Ecto neural progenitor cell (in vitro differentiated cells): ENCODE measurements around the gene SLC4A8.
"Not testable (repeated sequence)": the region's sequence is repeated elsewhere in the genome, so short reads cannot be mapped to it uniquely, and the experiment has no call there.

ENCODE experiments used
- DNase-seq: peaks from one replicate; pipeline ENCODE4 v3.0.0-alpha.2; 2018; ENCODE audit warnings: low spot score

SLC4A8 gene

DNA sequence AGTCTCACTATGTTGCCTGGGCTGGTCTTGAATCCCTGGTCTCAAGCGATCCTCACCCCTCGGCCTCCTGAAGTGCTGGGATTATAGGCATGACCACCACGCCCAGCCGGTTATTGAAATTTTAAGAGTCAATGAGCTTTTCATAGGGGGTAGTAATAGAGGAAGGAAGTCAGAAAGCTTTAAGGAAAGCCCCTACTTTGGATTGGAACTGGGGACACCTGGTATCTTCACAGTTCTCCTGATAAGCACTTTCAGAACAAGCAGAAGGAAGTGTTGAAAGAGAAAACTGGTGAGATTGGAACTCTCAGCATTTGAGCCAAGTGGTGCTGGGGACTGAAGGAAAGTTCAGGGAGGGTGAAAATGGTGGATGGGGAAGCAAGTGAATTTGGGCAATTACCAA, 5.1 kb downstream of the SLC4A8 start:
- DNase-seq, result no peak

DNA sequence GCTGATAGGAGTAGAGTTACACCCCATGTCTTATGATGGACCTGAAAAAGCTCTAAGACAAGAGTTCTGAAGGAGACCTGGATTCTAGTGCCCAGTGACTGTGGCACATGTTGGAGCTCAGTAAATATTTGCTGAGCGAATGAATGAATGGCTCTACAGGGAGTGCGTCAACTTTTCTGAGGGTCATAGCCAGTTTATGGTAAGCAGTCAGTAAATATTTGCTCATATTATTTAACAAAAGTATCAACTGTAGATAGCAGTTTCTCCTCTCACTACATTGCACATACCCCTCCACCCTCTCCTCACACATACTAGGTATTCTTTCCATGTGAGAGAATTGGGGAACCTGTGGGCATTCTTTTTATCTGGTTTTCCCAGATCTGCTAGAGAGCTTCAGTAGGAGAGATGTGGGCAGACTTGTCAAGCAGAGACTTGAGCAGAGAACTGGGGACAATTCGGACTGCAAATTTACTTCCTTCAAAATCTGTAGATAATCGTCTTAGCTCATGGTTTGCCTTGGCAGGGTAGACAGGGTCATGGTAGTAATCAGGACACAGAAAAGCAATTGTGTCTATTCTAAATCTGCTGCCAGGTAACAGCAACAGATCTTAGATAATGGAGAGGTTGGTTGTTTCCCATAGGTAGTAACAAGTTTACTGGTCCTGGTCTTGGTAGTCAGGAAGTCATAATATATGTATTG, 5.7 kb downstream of the SLC4A8 start:
- no peak for DNase-seq

DNA sequence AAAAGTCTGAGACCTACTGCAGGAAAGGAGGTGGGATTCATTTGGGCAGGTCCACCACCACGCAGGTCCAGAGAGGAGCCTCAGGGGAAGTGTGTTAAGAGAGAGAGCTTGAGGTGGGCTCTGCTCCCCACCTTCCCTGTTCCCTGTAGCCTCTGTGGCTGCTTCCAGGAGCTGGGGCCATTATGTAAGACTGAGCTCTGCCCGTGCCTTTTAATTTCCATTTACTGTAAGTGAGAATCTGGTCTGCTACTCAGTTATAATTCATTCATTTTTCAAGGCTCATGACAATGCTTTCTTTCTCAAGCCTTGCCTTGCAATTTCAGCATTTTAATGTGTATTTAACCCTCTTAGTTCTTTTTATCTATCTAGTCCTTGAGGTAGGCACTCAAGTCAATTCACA, 8.3 kb downstream of the SLC4A8 start:
- no peak for DNase-seq

DNA sequence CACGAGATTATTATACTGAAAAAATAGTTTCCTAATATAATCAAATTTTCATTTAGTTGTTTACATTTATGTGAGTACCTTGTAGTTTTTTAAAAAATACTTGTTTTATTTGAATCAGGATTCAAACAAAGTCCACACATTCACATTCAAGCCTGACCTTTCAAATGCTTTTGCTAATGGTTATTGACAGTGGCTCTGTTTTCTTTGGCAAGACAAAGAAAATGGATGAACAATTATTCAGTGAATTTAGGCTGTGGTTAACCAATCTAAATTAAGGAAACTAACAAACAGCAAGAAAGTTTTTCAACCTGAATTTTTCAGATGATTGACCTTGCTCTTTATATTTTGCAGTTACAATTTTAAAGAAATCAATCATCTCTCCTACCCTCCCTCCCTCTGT, 9.7 kb downstream of the SLC4A8 start:
- DNase-seq, result no peak

DNA sequence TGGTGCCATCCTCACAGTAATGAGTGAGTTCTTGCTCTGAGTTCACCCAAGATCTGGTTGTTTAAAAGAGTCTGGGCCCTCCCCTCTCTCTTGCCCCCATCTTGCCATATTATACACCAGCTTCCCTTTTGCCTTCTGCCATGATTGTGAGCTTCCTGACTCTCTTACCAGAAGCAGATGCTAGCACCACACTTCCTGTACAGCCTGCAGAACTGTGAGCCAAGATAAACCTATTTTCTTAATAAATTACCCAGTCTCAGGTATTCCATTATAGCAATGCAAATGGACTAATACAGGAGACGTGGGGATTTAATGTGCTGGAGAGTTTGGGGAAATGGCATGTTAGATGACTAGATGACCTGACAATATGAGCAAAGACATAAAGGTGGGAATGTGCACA, 12.8 kb downstream of the SLC4A8 start:
- DNase-seq, result no peak

DNA sequence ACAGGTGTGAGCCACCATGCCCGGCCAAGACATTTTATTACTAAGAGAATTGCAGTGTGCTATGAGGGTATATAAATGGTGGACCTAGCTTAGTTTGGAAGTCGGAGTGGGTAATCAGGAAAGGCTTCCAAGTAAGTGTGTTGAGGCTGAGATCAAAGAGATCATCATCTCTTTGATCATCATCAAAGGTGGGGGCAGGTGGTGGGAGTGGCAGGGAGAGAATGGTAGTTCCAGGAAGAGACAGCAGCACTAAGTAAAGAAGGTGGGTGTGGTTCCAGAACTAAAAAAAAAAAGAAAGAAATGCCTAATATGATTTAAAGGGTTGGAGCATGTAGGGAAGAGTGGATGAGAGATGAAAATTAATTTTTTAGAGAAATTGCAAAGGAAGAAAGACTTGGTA, 14.7 kb downstream of the SLC4A8 start:
- no peak for DNase-seq

DNA sequence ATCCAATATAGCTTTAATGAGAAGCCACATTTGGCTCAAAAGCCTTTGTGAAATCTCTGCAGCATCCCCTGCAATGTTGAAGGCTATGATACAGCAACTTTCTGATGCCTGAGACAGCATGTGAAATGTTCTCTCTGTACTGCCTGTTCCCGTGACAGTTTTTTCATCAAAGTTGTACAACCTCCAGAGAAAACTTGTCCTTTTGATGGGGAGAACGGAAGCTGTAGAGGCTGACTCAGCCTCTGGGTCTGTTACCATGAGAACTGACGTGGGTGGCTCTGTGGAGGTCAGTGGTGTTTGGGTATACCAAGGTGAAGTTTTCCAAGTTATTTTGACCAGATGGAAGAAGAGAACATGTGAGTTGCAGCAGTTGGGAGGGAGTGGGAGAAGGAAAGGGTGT, 17.0 kb downstream of the SLC4A8 start:
- no peak for DNase-seq

DNA sequence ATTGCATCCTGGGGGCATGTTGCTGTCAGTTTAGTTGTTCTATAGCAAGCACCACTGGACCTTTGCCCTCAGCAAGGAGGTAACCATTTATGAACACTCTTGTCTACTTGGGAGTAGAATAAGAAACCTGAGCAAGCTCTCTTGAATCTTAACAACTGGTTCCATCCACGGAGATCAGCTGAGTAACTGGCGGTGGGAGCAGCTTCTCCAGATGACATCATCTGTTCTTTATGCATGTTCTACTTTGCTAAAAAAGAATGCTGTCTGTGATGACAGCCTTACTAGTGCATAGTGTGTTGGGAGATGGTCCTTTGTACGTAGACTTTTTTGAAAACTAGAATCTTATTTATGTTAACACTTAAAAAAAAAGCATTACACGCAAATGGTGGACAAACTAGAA, 17.7 kb downstream of the SLC4A8 start:
- no peak for DNase-seq

DNA sequence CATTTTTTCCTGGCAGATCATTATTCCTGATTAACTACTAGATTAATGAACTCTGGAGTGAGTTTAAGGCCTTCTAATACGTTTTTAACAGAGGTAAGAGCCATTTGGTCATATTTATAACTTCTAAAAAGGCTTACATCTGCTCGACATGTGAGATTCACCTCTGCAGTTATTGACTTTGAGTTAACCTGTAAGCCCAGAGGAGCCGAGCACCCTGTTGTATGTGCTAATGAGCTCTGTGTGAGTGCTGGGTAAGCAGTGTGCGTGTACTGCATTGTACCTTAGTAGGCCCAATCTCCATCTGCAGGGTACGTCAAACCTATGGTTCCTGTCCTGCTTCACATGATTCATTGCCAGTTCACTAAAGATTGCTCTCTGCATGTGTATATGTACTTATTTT, 18.9 kb downstream of the SLC4A8 start:
- no peak for DNase-seq

DNA sequence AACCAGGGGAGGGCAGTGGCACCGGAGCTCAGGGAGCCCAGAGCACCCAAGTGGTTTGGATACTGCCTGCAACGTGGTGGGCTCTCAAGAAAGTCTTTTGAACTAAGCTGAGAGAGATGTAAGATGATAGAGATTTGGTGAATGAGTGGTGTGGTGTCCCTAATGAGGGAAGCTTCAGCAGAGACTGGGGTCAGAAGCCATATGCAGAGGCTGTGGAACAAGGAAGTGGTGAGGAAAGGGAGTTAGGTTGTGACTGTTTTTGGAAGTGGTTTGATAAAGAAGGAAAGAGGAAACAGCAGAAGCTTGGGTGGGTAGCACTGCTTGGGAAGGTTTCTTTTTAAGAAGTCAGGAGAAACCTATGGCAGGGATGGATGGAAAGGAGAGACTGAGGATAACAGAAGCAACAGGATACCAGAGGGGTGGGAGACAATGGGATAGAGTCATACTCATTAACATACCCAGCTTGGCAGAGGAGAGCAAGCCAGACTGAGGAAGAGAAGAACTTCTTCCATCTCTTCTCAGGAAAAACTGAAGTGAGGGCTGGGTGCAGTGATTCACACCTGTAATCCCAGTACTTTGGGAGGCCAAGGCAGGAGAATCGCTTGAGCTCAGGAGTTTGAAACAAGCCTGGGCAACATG, 24.1 kb downstream of the SLC4A8 start:
- DNase-seq, result no peak

DNA sequence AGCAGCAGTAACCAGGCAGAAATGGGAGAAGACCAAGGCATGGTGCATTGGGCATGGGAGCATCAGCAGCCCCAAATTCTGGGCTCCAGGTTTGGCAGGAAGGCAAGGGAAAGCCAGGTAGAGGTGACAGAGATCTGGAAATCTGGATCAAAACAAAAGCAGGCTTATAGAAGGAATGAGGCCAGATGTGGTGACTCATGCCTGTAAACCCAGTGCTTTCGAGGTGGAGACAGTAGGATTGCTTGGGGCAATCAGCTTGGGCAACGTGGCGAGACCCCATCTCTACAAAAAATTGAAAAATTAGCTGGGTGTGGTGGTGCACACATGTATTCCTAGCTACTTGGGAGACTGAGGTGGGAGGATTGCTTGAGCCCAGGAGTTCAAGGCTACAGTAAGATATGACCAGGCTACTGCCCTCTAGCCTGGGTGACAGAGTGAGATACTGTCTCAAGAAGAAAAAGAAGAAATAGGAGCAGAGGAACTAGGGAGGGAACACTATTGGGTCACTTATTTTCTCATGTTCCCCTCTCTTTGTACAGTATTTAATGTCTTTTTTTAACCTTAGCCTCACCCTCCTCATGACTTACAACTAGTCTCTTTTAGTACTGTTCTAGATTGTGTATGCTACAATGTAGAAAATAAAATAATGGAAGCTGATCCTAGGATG, 25.1 kb downstream of the SLC4A8 start:
- DNase-seq, result no peak

DNA sequence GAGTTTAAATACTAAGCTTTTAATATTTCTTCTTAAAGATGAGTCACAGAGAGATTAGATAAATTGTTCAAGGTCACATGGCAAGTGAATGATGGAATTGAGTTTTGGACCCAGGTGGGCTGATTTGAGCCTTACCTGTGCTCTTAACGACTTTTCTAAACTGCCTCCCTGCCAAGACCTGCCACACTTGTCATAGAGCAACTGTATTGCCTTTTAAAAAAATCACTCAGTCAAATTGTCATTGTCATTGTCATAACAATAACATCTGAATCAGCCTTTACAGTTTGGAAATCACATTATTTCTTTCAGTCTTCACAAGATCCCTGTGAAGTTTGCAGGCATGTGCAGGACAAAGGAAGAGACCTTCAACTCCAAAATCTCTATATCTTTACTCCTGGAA, 25.7 kb downstream of the SLC4A8 start:
- DNase-seq, result no peak

DNA sequence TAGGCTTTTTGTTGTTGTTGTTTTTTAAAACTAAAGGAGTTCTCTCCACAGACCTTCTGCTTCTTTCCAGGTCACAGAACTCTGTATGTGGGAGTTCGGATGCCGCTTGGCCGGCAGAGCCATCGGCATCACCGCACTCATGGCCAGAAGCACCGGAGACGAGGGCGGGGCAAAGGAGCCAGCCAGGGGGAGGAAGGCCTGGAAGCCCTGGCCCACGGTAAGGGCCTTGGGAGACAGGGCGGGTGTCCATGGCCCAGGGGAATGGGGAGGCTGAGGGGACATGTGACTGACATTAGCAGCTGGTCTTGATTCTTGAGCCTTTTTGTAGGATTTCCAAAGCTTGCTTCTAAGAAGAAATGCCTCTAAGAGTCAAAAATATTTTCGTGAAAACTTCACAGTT, 26.2 kb downstream of the SLC4A8 start:
- DNase-seq, result no peak

DNA sequence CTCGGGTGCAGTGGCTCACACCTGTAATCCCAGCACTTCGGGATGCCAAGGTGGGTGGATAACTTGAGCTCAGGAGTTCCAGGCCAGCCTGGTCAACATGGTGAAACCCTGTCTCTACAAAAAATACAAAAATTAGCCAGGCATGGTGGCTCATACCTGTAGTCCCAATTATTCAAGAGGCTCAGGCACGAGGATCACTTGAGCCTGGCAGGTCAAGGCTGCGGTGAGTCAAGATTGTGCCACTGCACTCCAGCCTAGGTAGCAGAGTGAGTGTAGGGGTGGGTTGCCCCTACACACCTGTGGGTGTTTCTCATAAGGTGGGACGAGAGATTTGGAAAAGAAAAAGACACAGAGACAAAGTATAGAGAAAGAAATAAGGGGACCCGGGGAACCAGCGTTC, 29.4 kb downstream of the SLC4A8 start:
- not testable (repeated sequence) for DNase-seq

DNA sequence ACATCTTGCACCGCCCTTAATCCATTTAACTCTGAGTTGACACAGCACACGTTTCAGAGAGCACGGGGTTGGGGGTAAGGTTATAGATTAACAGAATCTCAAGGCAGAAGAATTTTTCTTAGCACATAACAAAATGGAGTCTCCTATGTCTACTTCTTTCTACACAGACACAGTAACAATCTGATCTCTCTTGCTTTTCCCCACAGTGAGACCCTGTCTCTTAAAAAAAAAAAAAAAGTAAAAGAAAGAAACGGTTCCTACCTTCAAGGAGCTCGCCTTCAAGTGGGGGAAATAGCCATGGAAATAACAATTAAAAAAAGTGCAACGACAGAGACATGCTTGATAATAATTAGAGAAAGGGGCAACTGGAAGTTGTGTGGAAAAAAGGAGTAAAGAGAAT, 30.4 kb downstream of the SLC4A8 start:
- not testable (repeated sequence) for DNase-seq

DNA sequence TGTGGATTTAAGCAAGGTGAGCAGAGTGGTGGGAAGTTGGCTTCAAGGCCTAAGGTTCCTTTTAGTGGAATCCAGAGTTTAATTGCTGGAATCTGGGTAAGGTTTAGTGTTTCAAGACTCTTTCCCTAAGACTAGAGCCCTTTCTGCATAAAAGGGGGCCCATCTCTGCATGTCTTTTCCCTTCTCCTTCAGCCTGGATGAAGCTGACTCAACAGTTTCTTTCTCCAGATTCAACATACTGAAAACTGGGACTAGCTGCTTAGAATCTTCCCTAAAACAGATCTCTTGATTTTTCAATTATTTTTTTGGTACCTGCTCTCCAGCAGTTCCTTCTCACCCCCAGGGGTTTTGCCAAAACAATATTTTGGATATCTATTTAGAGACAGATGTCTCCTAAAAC, 34.0 kb downstream of the SLC4A8 start:
- DNase-seq, result no peak

DNA sequence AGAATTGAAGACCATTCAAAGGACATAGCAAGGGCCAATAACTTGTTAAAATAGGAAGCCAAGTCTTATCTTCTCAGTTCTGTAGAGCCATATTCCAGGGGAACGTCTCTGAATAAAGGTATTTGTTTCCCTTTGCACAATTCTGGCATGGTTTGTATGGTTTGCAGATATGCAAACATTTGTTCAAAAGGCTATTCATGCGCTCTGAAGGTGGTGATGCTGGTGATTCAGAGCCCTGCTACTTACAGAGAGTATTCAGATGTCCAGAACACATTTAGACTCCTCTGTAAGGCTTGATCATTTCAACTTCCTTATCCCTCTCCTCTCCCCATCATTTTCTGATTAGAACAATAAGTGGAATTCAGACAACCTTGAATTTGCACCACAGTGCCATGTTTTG, 35.9 kb downstream of the SLC4A8 start:
- DNase-seq, result no peak

DNA sequence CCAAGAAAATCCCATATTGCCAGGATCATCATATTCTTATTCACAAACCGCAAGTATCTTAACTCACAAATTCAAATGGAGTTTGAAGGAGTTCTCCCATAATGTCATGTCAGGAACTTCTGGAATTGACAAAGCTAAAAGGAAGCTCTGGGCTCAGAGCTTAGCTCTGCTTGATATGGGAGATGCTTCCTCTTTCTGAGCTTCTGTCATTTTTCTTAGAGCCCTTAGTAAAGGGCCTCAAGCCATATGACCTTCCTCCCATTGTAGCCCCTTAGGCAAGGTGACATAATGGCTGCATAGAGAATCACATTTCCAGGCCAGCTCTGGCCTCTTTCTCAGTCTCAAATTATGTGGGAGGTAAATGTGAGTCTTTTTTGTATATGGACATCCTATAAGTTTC, 40.9 kb downstream of the SLC4A8 start:
- DNase-seq, result no peak

DNA sequence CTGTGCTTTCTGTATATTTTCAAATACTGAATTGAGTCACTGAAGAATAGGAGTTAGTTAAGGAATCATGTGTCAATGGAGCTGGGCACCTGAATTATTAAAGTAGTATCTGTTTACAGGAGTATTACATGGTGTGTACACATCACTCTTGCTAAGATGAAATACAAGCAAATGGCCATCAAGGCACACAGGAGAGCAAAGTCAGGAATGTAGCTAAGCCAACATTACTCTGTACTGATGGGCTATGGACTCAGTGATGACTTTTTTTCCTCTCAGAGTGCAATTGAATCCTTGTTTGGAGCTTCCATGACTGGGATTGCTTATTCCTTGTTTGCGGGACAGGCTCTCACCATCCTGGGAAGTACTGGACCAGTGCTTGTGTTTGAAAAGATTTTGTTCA, 45.5 kb downstream of the SLC4A8 start:
- no peak for DNase-seq

DNA sequence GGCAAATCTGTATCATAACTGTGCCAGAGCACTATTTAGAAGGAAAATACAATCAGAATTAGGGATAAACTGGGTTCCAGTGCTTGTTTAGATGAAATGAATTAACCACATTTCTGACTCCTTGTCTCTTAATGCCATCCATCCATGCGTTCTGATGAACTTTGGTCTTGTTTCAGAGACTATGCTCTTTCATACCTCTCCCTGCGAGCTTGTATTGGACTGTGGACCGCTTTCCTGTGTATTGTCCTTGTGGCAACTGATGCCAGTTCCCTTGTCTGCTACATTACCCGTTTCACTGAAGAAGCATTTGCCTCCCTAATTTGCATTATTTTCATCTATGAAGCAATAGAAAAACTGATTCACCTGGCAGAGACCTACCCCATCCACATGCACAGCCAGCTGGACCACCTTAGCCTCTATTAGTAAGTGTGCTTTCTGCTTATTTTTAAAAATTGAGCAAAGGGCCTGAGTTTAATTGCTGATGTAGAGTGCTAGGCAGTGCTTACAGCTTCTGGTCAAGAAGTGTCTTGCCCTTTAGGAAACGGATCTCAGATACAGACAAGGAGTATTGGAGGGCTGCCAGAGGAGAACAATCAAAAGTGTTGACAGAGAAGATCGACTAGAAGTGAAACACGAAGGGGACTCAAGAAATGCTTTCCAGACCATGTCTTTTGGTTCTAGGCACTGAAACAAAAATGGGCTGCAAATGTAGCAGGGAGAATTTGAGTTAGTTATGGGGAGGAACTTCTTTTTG, 46.7 kb downstream of the SLC4A8 start:
- DNase-seq, result no peak

DNA sequence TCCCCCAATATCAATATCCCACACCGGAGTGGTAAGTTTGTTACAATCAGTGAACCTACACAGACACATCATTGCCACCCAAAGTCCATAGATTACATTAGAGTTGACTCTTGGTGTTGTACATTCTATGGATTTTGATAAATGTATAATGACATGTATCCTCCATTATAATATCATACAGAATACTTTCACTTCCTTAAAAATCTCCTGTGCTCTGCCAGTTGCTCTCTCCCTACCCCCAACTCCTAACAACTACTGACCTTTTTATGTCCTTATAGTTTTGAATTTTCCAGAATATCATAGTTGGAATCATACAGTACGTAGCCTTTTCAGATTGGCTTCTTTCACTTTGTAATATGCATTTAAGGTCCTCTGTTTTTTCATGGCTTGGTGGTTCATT, 48.4 kb downstream of the SLC4A8 start:
- DNase-seq, result no peak

DNA sequence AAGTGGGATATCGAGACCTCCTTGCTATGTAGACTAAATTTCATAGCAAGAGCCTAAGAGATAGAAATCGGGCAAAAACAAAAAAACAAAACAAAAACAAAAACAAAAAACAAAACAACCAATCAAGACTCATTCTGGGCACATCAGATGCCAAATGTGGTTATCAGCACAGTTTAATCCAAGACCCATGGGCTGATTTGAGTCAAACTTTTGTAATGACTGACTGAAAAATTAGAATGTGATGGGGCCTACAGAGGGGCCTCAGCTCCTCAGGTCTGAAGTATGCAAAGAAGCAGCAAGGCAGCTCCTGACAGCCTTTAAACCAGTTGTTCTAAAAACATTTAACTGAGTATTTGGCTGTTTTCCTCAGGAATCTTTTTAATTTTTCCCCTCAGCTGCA, 49.3 kb downstream of the SLC4A8 start:
- no peak for DNase-seq

DNA sequence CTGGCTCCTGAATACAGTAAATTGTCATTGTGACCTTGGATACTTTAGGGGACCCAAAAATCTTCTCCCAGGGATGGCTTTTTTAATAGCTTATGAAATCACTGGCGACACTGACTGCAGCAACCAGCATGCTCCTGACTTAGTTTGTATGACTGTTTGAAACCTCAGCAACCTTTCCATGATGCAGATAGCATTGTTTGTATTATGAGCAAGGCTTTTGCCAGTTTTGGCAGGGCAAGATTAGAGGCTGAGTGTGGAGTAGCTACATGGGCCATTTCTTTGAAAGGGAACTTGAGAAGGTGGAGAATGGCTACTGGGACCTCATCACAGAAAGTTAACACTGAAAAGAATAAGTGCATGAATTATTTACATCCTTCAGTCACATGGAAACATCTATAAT, 50.9 kb downstream of the SLC4A8 start:
- DNase-seq, result no peak
